Spleen (tissue), 11 donors: ENCODE data around the gene WDR70. TPM values are rescaled to one million over a fixed set of nuclear protein-coding genes. Genes with fewer than 3 reads are reported as not detected.

Source experiments
- DNase-seq: peaks from one replicate; pipeline ENCODE4 v3.0.0-alpha.2; 2020
- H3K27ac ChIP-seq, 8 donors: fragments of 200-600 bp; sonication (generic) in 7 of 8; 1 replicate in 4 of 8; 2 replicates in 4 of 8; pipeline versions ENCODE4 v1.5.0 to v1.8.0; 2016 to 2021; ENCODE audit warnings: inconsistent platforms in 4 of 8, mild to moderate bottlenecking in 4 of 8, moderate library complexity in 1 of 8
- H3K27me3 ChIP-seq, 7 donors: fragments of 200-600 bp; sonication (generic) in 6 of 7; replicated peaks in 1 of 7; 1 replicate in 4 of 7; 2 replicates in 3 of 7; pipeline versions ENCODE4 v1.5.0 to v1.8.0; 2016 to 2021; ENCODE audit warnings: inconsistent platforms in 3 of 7, mild to moderate bottlenecking in 1 of 7
- H3K36me3 ChIP-seq, 6 donors: fragments of 200-600 bp; sonication (generic) in 5 of 6; 1 replicate in 4 of 6; 2 replicates in 2 of 6; pipeline versions ENCODE4 v1.5.0 to v1.8.0; 2016 to 2021; ENCODE audit warnings: inconsistent platforms in 2 of 6
- H3K4me1 ChIP-seq, 6 donors: fragments of 200-600 bp; sonication (generic) in 5 of 6; 1 replicate in 3 of 6; 2 replicates in 3 of 6; pipeline versions ENCODE4 v1.5.0 to v1.8.0; 2016 to 2021; ENCODE audit warnings: inconsistent platforms in 3 of 6
- H3K4me3 ChIP-seq, 8 donors: fragments of 200-600 bp; sonication (generic) in 7 of 8; 1 replicate in 4 of 8; 2 replicates in 4 of 8; pipeline versions ENCODE4 v1.5.0 to v1.8.0; 2016 to 2021; ENCODE audit warnings: inconsistent platforms in 4 of 8, mild to moderate bottlenecking in 4 of 8, moderate library complexity in 2 of 8
- H3K9me3 ChIP-seq, 8 donors: fragments of 200-600 bp; sonication (generic) in 7 of 8; 1 replicate in 4 of 8; 2 replicates in 4 of 8; pipeline versions ENCODE4 v1.5.0 to v1.8.0; 2016 to 2021; ENCODE audit warnings: inconsistent platforms in 4 of 8
- POLR2A ChIP-seq, 3 donors: fragments of 450-650 bp; IDR thresholded peaks; one replicate each; pipeline ENCODE4 v1.5.1; 2017; ENCODE audit warnings: antibody characterized with exemption in 3 of 3, mild to moderate bottlenecking in 1 of 3
- POLR2AphosphoS5 ChIP-seq, 3 donors: sonication (generic); formaldehyde crosslinking; IDR thresholded peaks; one replicate each; pipeline ENCODE4 v1.5.1; 2017; ENCODE audit warnings: antibody characterized with exemption in 3 of 3
- WGBS, 5 donors: extraction: QIAGEN DNeasy Blood & Tissue Kit in 3 of 5; methylation state at CpG; one replicate each; pipeline versions ENCODE4 v1.1.5 to v1.1.7; 2013 to 2018; 5-methylcytosine and 5-hydroxymethylcytosine counted together
- intact Hi-C: fragments of 100-400 bp; cut with DNase I; formaldehyde crosslinking; loops from one replicate; pipeline ENCODE4 v1.15.0; 2023; ENCODE audit warnings: low total_unique reads
- polyA plus RNA-seq, 3 donors: library from polyadenylated mRNA; stranded (reverse); fragments of 200-250 nt; gene quantifications; one replicate each; pipeline ENCODE4 v1.2.1, GENCODE V29; 2013
- total RNA-seq, 7 donors: library from RNA; depleted of rRNA in 3 of 7; stranded (reverse); fragments of >200 nt in 3 of 7; fragmentation: NEBNext Ultra II Directional in 4 of 7; extraction: Animal tissue kit (Norgen Biotek cat#: 25700) in 4 of 7; gene quantifications; one replicate each; pipeline versions ENCODE4 v1.1.0 to v1.2.1, GENCODE V29; 2016 to 2021
- TF ChIP-seq, protein P1 (sequence below), 11 experiments: fragments of 200-600 bp in 7 of 11; fragments of 450-650 bp in 4 of 11; sonication (generic) in 4 of 11; IDR thresholded peaks in 8 of 11; conservative IDR thresholded peaks in 3 of 11; 1 replicate in 7 of 11; 2 replicates in 4 of 11; pipeline versions ENCODE4 v1.4.0 to v1.8.0; 2016 to 2021; ENCODE audit warnings: antibody characterized with exemption in 11 of 11, inconsistent platforms in 4 of 11, mild to moderate bottlenecking in 1 of 11
- donor health status: healthy with polysubstance abuse.
- donor health status: DM: no; HTN: no; CAD: no; lungs with moderate emphysema.
- donor health status: DM: no; HTN: no; CAD: no.
- donor health status: Bipolar disorder and iron deficiency.
- donor health status: healthy.
- donor health status: DM: no; HTN: no; CAD: no.
- donor health status: DM: yes; HTN: yes; CAD: no.

The WDR70 gene
- total and polyA plus RNA-seq, 10 donors: 24.7 to 51.7 (median 33.4) TPM

DNA sequence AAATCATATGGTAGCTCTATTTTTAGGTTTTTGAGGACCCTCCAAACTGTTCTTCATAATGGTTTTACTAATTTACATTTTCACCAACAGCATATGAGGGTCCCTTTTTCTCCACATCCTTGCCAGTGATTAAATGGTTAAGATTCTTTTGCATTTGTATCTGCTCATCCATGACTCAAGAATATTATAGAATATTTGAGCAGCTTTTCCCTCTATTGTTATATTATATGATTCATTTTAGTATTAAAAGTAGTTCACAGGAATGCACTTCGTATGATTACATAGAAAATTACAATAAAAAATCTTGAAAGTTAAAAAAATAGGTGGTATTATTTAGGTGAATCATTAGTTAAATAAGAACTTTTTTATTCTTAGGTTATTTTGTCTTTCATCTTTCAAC, 140.7 kb downstream of the WDR70 start:
- WGBS, 5 donors: 94 to 96% (median 96%) methylated on average over 1 of the region's 1 CpG
- H3K36me3 ChIP-seq: peaks cover 0 to 50% (median 3%) of the 10 kb centered on the region in 6 donors
- DNase-seq: no peak
- intact Hi-C loops: no loop called here
- TF ChIP-seq POLR2AphosphoS5 (IDR thresholded peaks at IDR 0.05) (no peak), POLR2A (IDR thresholded peaks at IDR 0.05) (no peak)
- TF ChIP-seq, protein P1, sequence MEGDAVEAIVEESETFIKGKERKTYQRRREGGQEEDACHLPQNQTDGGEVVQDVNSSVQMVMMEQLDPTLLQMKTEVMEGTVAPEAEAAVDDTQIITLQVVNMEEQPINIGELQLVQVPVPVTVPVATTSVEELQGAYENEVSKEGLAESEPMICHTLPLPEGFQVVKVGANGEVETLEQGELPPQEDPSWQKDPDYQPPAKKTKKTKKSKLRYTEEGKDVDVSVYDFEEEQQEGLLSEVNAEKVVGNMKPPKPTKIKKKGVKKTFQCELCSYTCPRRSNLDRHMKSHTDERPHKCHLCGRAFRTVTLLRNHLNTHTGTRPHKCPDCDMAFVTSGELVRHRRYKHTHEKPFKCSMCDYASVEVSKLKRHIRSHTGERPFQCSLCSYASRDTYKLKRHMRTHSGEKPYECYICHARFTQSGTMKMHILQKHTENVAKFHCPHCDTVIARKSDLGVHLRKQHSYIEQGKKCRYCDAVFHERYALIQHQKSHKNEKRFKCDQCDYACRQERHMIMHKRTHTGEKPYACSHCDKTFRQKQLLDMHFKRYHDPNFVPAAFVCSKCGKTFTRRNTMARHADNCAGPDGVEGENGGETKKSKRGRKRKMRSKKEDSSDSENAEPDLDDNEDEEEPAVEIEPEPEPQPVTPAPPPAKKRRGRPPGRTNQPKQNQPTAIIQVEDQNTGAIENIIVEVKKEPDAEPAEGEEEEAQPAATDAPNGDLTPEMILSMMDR (IDR thresholded peaks at IDR 0.05 in 8 of 11, conservative IDR thresholded peaks at IDR 0.05 in 3 of 11): no peak
- no peak overlapping the region for H3K4me3 ChIP-seq
- H3K9me3 ChIP-seq: peaks cover 0 to 16% (median 4%) of the 10 kb centered on the region in 8 donors
- H3K4me1 ChIP-seq: no peaks in the 10 kb centered on the region
- H3K27ac ChIP-seq: no peak overlapping the region
- no peaks in the 10 kb centered on the region for H3K27me3 ChIP-seq

DNA sequence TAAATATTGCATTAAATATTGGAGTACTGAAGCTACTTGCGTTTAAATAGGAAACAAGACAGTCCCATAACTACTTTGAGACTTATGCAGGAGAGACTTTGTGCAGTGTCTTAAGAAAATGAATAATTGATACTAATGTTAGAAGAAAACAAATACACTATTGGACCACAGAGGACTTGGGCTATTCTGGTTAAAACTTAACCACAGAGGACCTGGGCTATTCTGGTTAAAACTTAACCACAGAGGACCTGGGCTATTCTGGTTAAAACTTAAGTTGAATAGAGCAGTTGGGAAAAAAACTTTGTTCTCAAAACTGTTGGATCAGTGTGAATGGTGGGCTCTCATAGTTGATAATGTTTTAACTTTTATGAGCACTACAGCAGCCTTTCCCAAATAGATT, 141.7 kb downstream of the WDR70 start:
- no peaks in the 10 kb centered on the region for H3K27me3 ChIP-seq
- H3K4me3 ChIP-seq: no peak overlapping the region
- TF ChIP-seq, protein P1 (IDR thresholded peaks at IDR 0.05 in 8 of 11, conservative IDR thresholded peaks at IDR 0.05 in 3 of 11): no peak
- TF ChIP-seq POLR2AphosphoS5 (IDR thresholded peaks at IDR 0.05) (no peak), POLR2A (IDR thresholded peaks at IDR 0.05) (no peak)
- WGBS, 5 donors: 94 to 100% (median 98%) methylated on average over 1 of the region's 1 CpG
- peaks cover 0 to 50% (median 3%) of the 10 kb centered on the region in 6 donors for H3K36me3 ChIP-seq
- H3K4me1 ChIP-seq: no peaks in the 10 kb centered on the region
- H3K27ac ChIP-seq: no peak overlapping the region
- intact Hi-C loops: no loop called here
- DNase-seq: no peak
- H3K9me3 ChIP-seq: peaks cover 0 to 16% (median 5%) of the 10 kb centered on the region in 8 donors

DNA sequence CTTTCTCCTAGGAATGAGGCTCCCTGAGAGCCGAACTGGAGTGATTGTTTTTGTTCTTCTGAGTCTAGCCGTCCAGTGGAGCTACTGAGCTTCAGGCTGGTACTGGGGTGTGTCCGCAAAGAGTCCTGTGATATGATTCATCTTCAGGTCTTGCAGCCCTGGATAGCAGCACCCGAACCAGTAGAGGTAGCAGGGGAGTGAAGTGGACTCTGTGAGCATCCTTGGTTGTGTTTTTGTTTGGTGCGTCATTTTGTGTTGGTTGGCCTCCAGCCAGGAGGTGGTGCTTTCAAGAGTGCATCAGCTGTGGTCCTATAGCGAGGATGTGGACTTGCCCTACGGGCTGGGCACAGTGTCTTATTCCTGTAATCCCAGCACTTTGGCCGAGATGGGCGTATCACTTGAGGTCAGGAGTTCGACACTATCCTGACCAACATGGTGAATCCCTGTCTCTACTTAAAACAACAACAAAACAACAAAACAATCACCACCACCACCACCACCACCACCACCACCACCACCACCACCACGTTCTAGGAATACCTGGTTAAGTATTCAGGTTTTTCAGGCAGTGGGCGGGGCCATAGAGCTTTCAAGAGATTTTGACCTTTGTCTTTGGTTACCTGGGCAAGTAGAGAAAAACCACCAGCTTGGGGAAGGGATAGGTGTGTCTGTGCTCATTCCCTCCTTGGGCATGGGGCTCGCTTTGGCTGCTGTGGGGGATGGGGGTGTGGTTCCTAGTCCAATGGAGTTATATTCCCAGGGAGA, 154.0 kb downstream of the WDR70 start:
- no peak overlapping the region for H3K27ac ChIP-seq
- WGBS, 5 donors: 91 to 98% (median 95%) methylated on average over 12 to 13 of the region's 13 CpGs
- no peaks in the 10 kb centered on the region for H3K27me3 ChIP-seq
- intact Hi-C loops: no loop called here
- H3K36me3 ChIP-seq: peaks cover 0 to 32% (median 0%) of the 10 kb centered on the region in 6 donors
- no peaks in the 10 kb centered on the region for H3K4me1 ChIP-seq
- no peak for DNase-seq
- TF ChIP-seq POLR2A (IDR thresholded peaks at IDR 0.05): no peak
- no peak for TF ChIP-seq POLR2AphosphoS5 (IDR thresholded peaks at IDR 0.05)
- TF ChIP-seq, protein P1 (IDR thresholded peaks at IDR 0.05 in 8 of 11, conservative IDR thresholded peaks at IDR 0.05 in 3 of 11): no peak
- peaks cover 0 to 31% (median 19%) of the 10 kb centered on the region in 8 donors for H3K9me3 ChIP-seq
- H3K4me3 ChIP-seq: no peak overlapping the region

DNA sequence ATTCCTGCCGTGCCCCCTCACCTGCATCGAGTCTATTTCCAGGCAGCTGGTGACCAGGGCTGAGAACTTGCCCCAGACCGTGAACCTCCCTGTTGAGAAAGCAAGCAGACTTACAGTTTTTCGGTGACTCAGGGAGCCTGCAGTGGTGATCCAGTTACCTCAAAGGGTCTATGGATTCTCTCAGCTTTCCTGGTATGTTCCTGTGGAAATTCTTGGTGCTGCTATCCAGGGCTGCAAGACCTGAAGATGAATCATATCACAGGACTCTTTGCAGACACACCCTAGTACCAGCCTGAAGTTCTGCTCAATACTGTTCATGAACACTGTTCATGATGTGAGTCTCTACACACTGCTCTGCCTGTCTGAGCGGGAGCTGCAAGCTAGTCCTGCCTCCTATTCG, 154.7 kb downstream of the WDR70 start:
- WGBS, 5 donors: 89 to 100% (median 97%) methylated on average over 5 to 6 of the region's 6 CpGs
- TF ChIP-seq, protein P1 (IDR thresholded peaks at IDR 0.05 in 8 of 11, conservative IDR thresholded peaks at IDR 0.05 in 3 of 11): no peak
- no peak for TF ChIP-seq POLR2A (IDR thresholded peaks at IDR 0.05)
- no peak for TF ChIP-seq POLR2AphosphoS5 (IDR thresholded peaks at IDR 0.05)
- DNase-seq: no peak

More for the DNA sequence above, 154.7 kb downstream of the WDR70 start:
- H3K27me3 ChIP-seq: no peaks in the 10 kb centered on the region
- peaks cover 0 to 30% (median 19%) of the 10 kb centered on the region in 8 donors for H3K9me3 ChIP-seq
- H3K36me3 ChIP-seq: peaks cover 0 to 33% (median 0%) of the 10 kb centered on the region in 6 donors
- H3K4me1 ChIP-seq: no peaks in the 10 kb centered on the region
- intact Hi-C loops: no loop called here
- H3K27ac ChIP-seq: no peak overlapping the region
- no peak overlapping the region for H3K4me3 ChIP-seq
